B cell (primary cell): ENCODE results near the gene NMT2. TPM values are rescaled to one million over a fixed set of nuclear protein-coding genes. Genes with fewer than 3 reads are reported as not detected.

Experiments used
- ATAC-seq: fragments of 200-7000 bp; cut with Tn5 transposase; one replicate; pipeline ENCODE4 v1.10.0; 2021; ENCODE audit warnings: low read depth, mild to moderate bottlenecking, moderate number of reproducible peaks, moderate library complexity
- CTCF ChIA-PET: fragments of 350-600 bp; sonication (Branson Sonifier 250); formaldehyde crosslinking; loops from one replicate; lab custom pipeline; 2021; ENCODE audit warnings: antibody characterized with exemption, inconsistent platforms; lab: Charles Lee
- POLR2A ChIA-PET: fragments of 350-600 bp; sonication (Branson Sonifier 250); formaldehyde crosslinking; loops from one replicate; lab custom pipeline; 2021; ENCODE audit warnings: antibody characterized with exemption; lab: Charles Lee
- DNase-seq: peaks from one replicate; pipeline ENCODE4 v3.0.0; 2013
- H2AFZ ChIP-seq: 2 replicates; pipeline ENCODE4 v1.6.1; 2012; ENCODE audit warnings: mild to moderate bottlenecking, low read depth, low read length; ENCODE audit not compliant: insufficient read depth, poor library complexity, severe bottlenecking
- H3K27ac ChIP-seq, 2 donors: 1 replicate in 1 of 2; 2 replicates in 1 of 2; pipeline ENCODE4 v1.5.1; 2012 to 2013; ENCODE audit warnings: low read length in 2 of 2, mild to moderate bottlenecking in 2 of 2, moderate library complexity in 1 of 2
- H3K27me3 ChIP-seq, 4 experiments: fragments of 200-600 bp in 1 of 4; sonication (generic) in 1 of 4; replicated peaks in 1 of 4; 1 replicate in 2 of 4; 2 replicates in 2 of 4; pipeline versions ENCODE4 v1.6.1 to v1.7.0; 2013 to 2016; ENCODE audit warnings: low read length in 3 of 4, mild to moderate bottlenecking in 2 of 4, mixed read lengths in 1 of 4, moderate library complexity in 1 of 4; ENCODE audit not compliant: insufficient read depth in 4 of 4, control insufficient read depth in 3 of 4; ENCODE audit errors: control extremely low read depth in 1 of 4
- H3K36me3 ChIP-seq, 2 experiments: replicated peaks in 1 of 2; 1 replicate in 1 of 2; 2 replicates in 1 of 2; pipeline versions ENCODE4 v1.6.1 to v1.7.1; 2013; ENCODE audit warnings: low read length in 1 of 2; ENCODE audit not compliant: insufficient read depth in 2 of 2, control insufficient read depth in 1 of 2; ENCODE audit errors: control extremely low read depth in 1 of 2, extremely low read depth in 1 of 2
- H3K4me1 ChIP-seq, 2 donors: fragments of 200-600 bp in 1 of 2; sonication (generic) in 1 of 2; 1 replicate in 1 of 2; 2 replicates in 1 of 2; pipeline versions ENCODE4 v1.5.1 to v1.6.1; 2013 to 2017; ENCODE audit warnings: low read length in 2 of 2; ENCODE audit not compliant: control insufficient read depth in 2 of 2, insufficient read depth in 2 of 2
- H3K4me2 ChIP-seq: replicated peaks from 2 replicates; pipeline ENCODE3; 2012; ENCODE audit warnings: mild to moderate bottlenecking, low read depth, low read length; ENCODE audit not compliant: poor library complexity, severe bottlenecking
- H3K4me3 ChIP-seq, 5 experiments: fragments of 200-600 bp in 1 of 5; sonication (generic) in 1 of 5; 1 replicate in 3 of 5; 2 replicates in 2 of 5; pipeline versions ENCODE4 v1.5.1 to v1.7.0; 2011 to 2016; ENCODE audit warnings: low read length in 4 of 5, mild to moderate bottlenecking in 4 of 5, low read depth in 2 of 5, control low read depth in 1 of 5, moderate library complexity in 1 of 5; ENCODE audit not compliant: insufficient read depth in 1 of 5; ENCODE audit errors: control extremely low read depth in 1 of 5, extremely low read depth in 1 of 5
- H3K79me2 ChIP-seq: fragments of 200-600 bp; sonication (generic); one replicate; pipeline ENCODE4 v1.6.0; 2016; ENCODE audit warnings: low read length; ENCODE audit not compliant: control insufficient read depth, insufficient read depth
- H3K9ac ChIP-seq: fragments of 200-600 bp; sonication (generic); 2 replicates; pipeline ENCODE4 v1.6.1; 2017; ENCODE audit warnings: mild to moderate bottlenecking, low read length, moderate library complexity
- H3K9me3 ChIP-seq, 3 donors: one replicate each; pipeline versions ENCODE4 v1.6.1 to v1.7.1; 2013; ENCODE audit warnings: low read length in 2 of 3; ENCODE audit not compliant: control insufficient read depth in 2 of 3, insufficient read depth in 1 of 3; ENCODE audit errors: control extremely low read depth in 1 of 3
- H4K20me1 ChIP-seq: 2 replicates; pipeline ENCODE4 v1.6.0; 2012; ENCODE audit warnings: mild to moderate bottlenecking, low read length; ENCODE audit not compliant: insufficient read depth, control insufficient read depth, poor library complexity, severe bottlenecking
- H3K27ac Mint-ChIP-seq: one replicate; pipeline ENCODE4 v1.8.0; 2021; ENCODE audit warnings: mixed read lengths
- H3K27me3 Mint-ChIP-seq: one replicate; pipeline ENCODE4 v1.8.0; 2021; ENCODE audit warnings: mixed read lengths
- H3K4me1 Mint-ChIP-seq: one replicate; pipeline ENCODE4 v1.8.0; 2021; ENCODE audit warnings: mixed read lengths
- H3K4me3 Mint-ChIP-seq: one replicate; pipeline ENCODE4 v1.8.0; 2021; ENCODE audit warnings: mixed read lengths
- H3K9me3 Mint-ChIP-seq: one replicate; pipeline ENCODE4 v1.8.0; 2022; ENCODE audit warnings: mixed read lengths; ENCODE audit not compliant: insufficient read depth
- EZH2 ChIP-seq: IDR thresholded peaks from 2 replicates; pipeline ENCODE4 v1.6.1; 2012; ENCODE audit warnings: borderline replicate concordance, low read depth, mild to moderate bottlenecking, moderate library complexity, low read length; ENCODE audit not compliant: insufficient read depth, poor library complexity, severe bottlenecking
- WGBS: methylation state at CpG from one replicate; pipeline ENCODE4 v1.1.5; 2013; ENCODE audit warnings: missing lambda C conversion rate; ENCODE audit not compliant: insufficient coverage; 5-methylcytosine and 5-hydroxymethylcytosine counted together
- intact Hi-C: fragments of 100-400 bp; cut with micrococcal nuclease; formaldehyde crosslinking; loops from one replicate; pipeline ENCODE4 v1.10.0; 2022
- polyA plus RNA-seq: library from polyadenylated mRNA; depleted of rRNA; stranded (reverse); fragments of >200 nt; gene quantifications from 2 replicates; pipeline ENCODE4 v1.2.3, GENCODE V29; 2012
- total RNA-seq, 2 donors: library from RNA; stranded (reverse); fragments of 120-200 nt in 1 of 2; gene quantifications; 1 replicate in 1 of 2; 2 replicates in 1 of 2; pipeline versions ENCODE4 v1.2.3 to v1.2.4, GENCODE V29; 2013 to 2022
- TF ChIP-seq, protein P1 (sequence below): fragments of 200-600 bp; IDR thresholded peaks from one replicate; pipeline ENCODE4 v1.8.0; 2022; ENCODE audit warnings: antibody characterized with exemption, mild to moderate bottlenecking

Gene NMT2
- total and polyA plus RNA-seq, 2 donors (not counting 1 experiment from before 2014, with no cell fraction given) = 2.8 to 73.3 TPM

DNA sequence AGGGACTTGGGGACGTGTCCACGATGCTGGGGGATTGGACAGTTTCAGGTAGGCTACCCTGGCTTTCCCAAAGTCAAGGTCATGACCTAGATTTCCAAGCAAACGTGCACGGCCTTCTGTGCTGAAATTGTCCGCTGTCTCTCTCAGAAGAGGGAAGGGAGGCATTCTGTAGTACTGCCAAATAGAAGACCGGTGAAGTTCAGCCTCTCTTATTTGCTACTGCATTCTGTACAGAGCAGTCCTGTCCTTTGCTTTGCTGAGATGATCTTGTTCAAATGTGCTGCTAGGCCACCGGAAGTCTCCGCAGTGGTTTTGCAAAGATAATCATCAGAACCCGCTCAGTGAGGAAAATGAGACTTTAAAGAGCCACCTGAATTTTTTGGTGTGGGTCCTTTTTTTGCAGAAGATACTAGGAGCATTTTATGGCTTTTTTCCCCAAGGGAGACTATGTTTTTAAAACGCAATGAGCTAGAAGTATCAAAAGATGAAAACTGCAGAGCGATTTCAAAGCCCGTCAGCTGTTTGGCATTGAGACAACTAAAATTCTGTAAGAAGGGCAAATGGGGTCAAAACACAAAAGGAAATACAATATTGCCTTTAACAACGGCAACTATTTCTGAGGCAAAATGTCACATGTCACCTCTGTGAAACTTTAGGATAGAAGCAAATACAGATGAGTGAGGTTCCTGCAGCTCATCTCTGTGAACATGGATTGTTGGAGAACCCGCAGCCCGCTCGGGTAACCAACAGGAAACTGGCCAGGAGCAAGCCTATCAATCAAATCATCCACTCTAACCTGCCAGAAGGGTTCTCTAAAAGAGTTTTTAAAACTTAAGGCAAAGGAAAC lies 1.3 kb upstream of the NMT2 start:
- H3K9ac ChIP-seq = no peak overlapping the region
- TF ChIP-seq, protein P1, sequence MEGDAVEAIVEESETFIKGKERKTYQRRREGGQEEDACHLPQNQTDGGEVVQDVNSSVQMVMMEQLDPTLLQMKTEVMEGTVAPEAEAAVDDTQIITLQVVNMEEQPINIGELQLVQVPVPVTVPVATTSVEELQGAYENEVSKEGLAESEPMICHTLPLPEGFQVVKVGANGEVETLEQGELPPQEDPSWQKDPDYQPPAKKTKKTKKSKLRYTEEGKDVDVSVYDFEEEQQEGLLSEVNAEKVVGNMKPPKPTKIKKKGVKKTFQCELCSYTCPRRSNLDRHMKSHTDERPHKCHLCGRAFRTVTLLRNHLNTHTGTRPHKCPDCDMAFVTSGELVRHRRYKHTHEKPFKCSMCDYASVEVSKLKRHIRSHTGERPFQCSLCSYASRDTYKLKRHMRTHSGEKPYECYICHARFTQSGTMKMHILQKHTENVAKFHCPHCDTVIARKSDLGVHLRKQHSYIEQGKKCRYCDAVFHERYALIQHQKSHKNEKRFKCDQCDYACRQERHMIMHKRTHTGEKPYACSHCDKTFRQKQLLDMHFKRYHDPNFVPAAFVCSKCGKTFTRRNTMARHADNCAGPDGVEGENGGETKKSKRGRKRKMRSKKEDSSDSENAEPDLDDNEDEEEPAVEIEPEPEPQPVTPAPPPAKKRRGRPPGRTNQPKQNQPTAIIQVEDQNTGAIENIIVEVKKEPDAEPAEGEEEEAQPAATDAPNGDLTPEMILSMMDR = no peak
- no peak for TF ChIP-seq EZH2
- H3K27me3 ChIP-seq = no peaks in the 10 kb centered on the region
- H3K27ac ChIP-seq = no peak overlapping the region
- H2AFZ ChIP-seq = peak overlapping the region; percentile 54
- 26% methylated on average over 11 of the region's 16 CpGs for WGBS
- peaks cover 26% of the 10 kb centered on the region for H3K4me1 Mint-ChIP-seq
- H3K9me3 ChIP-seq = no peaks in the 10 kb centered on the region
- H3K9me3 Mint-ChIP-seq = no peaks in the 10 kb centered on the region
- peak overlapping the region; percentile 59 for H3K4me3 Mint-ChIP-seq
- H4K20me1 ChIP-seq = no peaks in the 10 kb centered on the region
- ATAC-seq (no peak), DNase-seq (no peak)
- peak overlapping the region; percentile 26 for H3K27ac Mint-ChIP-seq
- H3K4me3 ChIP-seq = peak overlapping the region in 1 of 5 experiments; percentile 52
- H3K79me2 ChIP-seq = no peaks in the 10 kb centered on the region
- H3K27me3 Mint-ChIP-seq = peaks cover 8% of the 10 kb centered on the region
- peak overlapping the region; percentile 74 for H3K4me2 ChIP-seq
- intact Hi-C loops = loop anchor here (2.0 to 5.0 kb wide), 6 partner anchors 63 to 1583 kb away; partner anchors contain the start of genes ACBD7, DCLRE1C, PRPF18 and SUV39H2
- peaks cover 21 to 24% of the 10 kb centered on the region in 2 donors for H3K4me1 ChIP-seq
- CTCF ChIA-PET = interaction anchor here (1.6 to 4.0 kb wide), 2 partner anchors 28 to 64 kb away, joined by 5 to 21 read pairs; no protein-coding TSS in a partner anchor
- POLR2A ChIA-PET = interaction anchor here (1.1 kb wide), 1 partner anchor 72 kb away, joined by 3 read pairs; the partner anchor contains the start of gene RPP38
- H3K36me3 ChIP-seq = no peaks in the 10 kb centered on the region
